H1 (cell line): ENCODE measurements around the gene DENND10.

Experiments
- ATF3 ChIP-seq: IDR thresholded peaks from 2 replicates; pipeline ENCODE4 v1.6.1; 2011; ENCODE audit warnings: low read depth, mild to moderate bottlenecking, low read length; ENCODE audit not compliant: insufficient read depth
- CEBPB ChIP-seq: IDR thresholded peaks from 2 replicates; pipeline ENCODE4 v1.6.1; 2012; ENCODE audit warnings: low read depth, low read length
- GABPA ChIP-seq: IDR thresholded peaks from 2 replicates; pipeline ENCODE4 v1.6.1; 2011; ENCODE audit warnings: mild to moderate bottlenecking, low read length, moderate library complexity, borderline replicate concordance; ENCODE audit not compliant: insufficient read depth
- MAFK ChIP-seq: IDR thresholded peaks from 2 replicates; pipeline ENCODE4 v1.6.1; 2012; ENCODE audit warnings: low read depth, mild to moderate bottlenecking, improper control_type of control experiment, low read length
- MAX ChIP-seq: IDR thresholded peaks from 2 replicates; pipeline ENCODE4 v1.6.1; 2012; ENCODE audit warnings: inconsistent platforms
- POLR2A ChIP-seq, 2 experiments: IDR thresholded peaks; 1 replicate in 1 of 2; 2 replicates in 1 of 2; pipeline ENCODE4 v1.6.1; 2011; ENCODE audit warnings: low read depth in 2 of 2, low read length in 2 of 2, mild to moderate bottlenecking in 2 of 2; ENCODE audit errors: control extremely low read depth in 1 of 2
- POLR2AphosphoS5 ChIP-seq: IDR thresholded peaks from 2 replicates; pipeline ENCODE4 v1.6.1; 2011; ENCODE audit warnings: low read depth, low read length
- RBBP5 ChIP-seq: IDR thresholded peaks from 2 replicates; pipeline ENCODE4 v1.7.1; 2012; ENCODE audit warnings: low read depth, mild to moderate bottlenecking, inconsistent platforms, low read length, moderate library complexity, borderline replicate concordance
- TEAD4 ChIP-seq: IDR thresholded peaks from 2 replicates; pipeline ENCODE4 v1.6.1; 2012; ENCODE audit warnings: low read depth, low read length, inconsistent platforms, mixed read lengths
- TF ChIP-seq, protein P1 (sequence below), 3 experiments: IDR thresholded peaks; 1 replicate in 2 of 3; 2 replicates in 1 of 3; pipeline versions ENCODE4 v1.5.1 to v1.6.1; 2011; ENCODE audit warnings: low read length in 3 of 3, mild to moderate bottlenecking in 3 of 3, inconsistent platforms in 2 of 3, low read depth in 1 of 3, moderate library complexity in 1 of 3; ENCODE audit not compliant: insufficient read depth in 1 of 3; ENCODE audit errors: control extremely low read depth in 1 of 3

- TF ChIP-seq MAX (no peak), TEAD4 (no peak), GABPA (no peak), CEBPB (no peak), POLR2AphosphoS5 (no peak), RBBP5 (no peak), POLR2A (IDR thresholded peaks at IDR 0.05; ENCODE audit: control extremely low read depth in 1 of 2, low read depth in 2 of 2, low read length in 2 of 2) (no peak), ATF3 (no peak), MAFK (no peak)
- TF ChIP-seq, protein P1, sequence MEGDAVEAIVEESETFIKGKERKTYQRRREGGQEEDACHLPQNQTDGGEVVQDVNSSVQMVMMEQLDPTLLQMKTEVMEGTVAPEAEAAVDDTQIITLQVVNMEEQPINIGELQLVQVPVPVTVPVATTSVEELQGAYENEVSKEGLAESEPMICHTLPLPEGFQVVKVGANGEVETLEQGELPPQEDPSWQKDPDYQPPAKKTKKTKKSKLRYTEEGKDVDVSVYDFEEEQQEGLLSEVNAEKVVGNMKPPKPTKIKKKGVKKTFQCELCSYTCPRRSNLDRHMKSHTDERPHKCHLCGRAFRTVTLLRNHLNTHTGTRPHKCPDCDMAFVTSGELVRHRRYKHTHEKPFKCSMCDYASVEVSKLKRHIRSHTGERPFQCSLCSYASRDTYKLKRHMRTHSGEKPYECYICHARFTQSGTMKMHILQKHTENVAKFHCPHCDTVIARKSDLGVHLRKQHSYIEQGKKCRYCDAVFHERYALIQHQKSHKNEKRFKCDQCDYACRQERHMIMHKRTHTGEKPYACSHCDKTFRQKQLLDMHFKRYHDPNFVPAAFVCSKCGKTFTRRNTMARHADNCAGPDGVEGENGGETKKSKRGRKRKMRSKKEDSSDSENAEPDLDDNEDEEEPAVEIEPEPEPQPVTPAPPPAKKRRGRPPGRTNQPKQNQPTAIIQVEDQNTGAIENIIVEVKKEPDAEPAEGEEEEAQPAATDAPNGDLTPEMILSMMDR (IDR thresholded peaks at IDR 0.05; ENCODE audit: control extremely low read depth in 1 of 3, insufficient read depth in 1 of 3, low read depth in 1 of 3, low read length in 3 of 3) = no peak
Measured at GRCh38 chr10:119149157-119149556, 45.2 kb downstream of the DENND10 start.
